Skeletal muscle tissue (tissue), 4 donors: ENCODE results near the gene STK10. TPM values are rescaled to one million over a fixed set of nuclear protein-coding genes. Genes with fewer than 3 reads are reported as not detected.

Source experiments
- H3K27ac ChIP-seq: one replicate; pipeline ENCODE4 v1.7.0; 2013; ENCODE audit warnings: mild to moderate bottlenecking, low read depth, low read length, inconsistent platforms
- H3K27me3 ChIP-seq, 3 donors: one replicate each; pipeline ENCODE4 v1.7.0; 2013; ENCODE audit warnings: low read length in 3 of 3; ENCODE audit not compliant: control insufficient read depth in 3 of 3, insufficient read depth in 3 of 3
- H3K36me3 ChIP-seq, 3 donors: one replicate each; pipeline ENCODE4 v1.7.0; 2013; ENCODE audit warnings: low read length in 3 of 3; ENCODE audit not compliant: control insufficient read depth in 3 of 3, insufficient read depth in 3 of 3
- H3K4me1 ChIP-seq, 3 donors: one replicate each; pipeline ENCODE4 v1.7.0; 2013; ENCODE audit warnings: low read length in 3 of 3, mild to moderate bottlenecking in 3 of 3; ENCODE audit not compliant: control insufficient read depth in 3 of 3, insufficient read depth in 3 of 3
- H3K4me3 ChIP-seq, 3 donors: one replicate each; pipeline ENCODE4 v1.7.0; 2013; ENCODE audit warnings: low read length in 3 of 3
- H3K9ac ChIP-seq, 3 donors: one replicate each; pipeline ENCODE4 v1.7.0; 2013; ENCODE audit warnings: low read length in 3 of 3, mild to moderate bottlenecking in 3 of 3, moderate library complexity in 2 of 3, low read depth in 1 of 3
- H3K9me3 ChIP-seq, 3 donors: one replicate each; pipeline ENCODE4 v1.7.0; 2013; ENCODE audit warnings: low read length in 3 of 3; ENCODE audit not compliant: control insufficient read depth in 3 of 3
- total RNA-seq: library from RNA; depleted of rRNA; stranded (reverse); fragments of >200 nt; gene quantifications from one replicate; pipeline ENCODE4 v1.2.3, GENCODE V29; 2014
- donor health status: Osteomylitis.

The STK10 gene
- total RNA-seq, 1 donor from 2014 or later = 12.0 TPM

GRCh38 chr5:172189693-172190296 lies 1.8 kb upstream of the STK10 start:
- no peak overlapping the region for H3K27ac ChIP-seq
- H3K9ac ChIP-seq = no peak overlapping the region
- H3K4me1 ChIP-seq = peaks cover 8 to 24% (median 13%) of the 10 kb centered on the region in 3 donors
- H3K4me3 ChIP-seq = no peak overlapping the region
- no peaks in the 10 kb centered on the region for H3K9me3 ChIP-seq
- H3K27me3 ChIP-seq = no peaks in the 10 kb centered on the region
- H3K36me3 ChIP-seq = no peaks in the 10 kb centered on the region

DNA sequence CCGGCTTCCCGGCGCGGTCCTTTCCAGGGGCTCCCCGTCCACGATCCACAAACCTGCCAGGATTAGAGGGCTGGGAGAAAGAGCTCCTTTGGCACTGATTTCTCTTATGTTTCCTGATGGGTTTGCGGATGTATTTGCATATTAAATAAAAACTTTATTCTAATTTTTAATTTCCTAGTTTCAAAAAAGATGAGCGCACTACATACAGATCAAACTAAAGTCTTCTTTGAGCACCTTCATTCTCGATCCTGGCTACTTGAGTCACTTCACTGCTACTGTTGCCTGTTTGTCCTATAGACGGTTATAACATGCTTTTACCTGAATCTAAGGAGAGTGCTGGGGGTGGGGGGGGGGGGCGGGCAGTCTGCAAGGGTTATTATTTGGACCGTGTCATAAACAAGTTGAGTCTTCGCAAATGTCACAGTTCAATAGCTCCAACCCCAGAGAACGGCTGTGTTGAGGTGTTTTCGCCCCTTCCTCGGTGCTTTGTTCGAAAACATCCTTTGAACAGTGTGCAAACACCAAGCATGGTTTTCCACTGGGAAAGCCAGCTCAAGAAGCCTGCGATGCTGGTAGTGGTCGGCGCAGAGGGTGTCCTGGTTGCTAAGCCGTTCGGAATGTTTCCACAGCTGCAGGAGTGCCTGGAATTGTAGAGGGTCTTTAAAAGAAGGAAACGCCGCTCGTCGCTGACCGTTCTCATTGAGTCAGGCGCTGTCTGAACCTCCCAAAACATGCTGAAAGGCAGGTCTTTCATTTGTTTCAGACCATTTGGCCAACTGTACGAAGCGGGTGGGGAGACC lies 1.1 kb upstream of the STK10 start:
- Histone ChIP-seq H3K4me1 (peaks cover 8 to 24% (median 16%) of the 10 kb centered on the region in 3 donors), H3K27ac (no peak overlapping the region), H3K36me3 (no peaks in the 10 kb centered on the region), H3K27me3 (no peaks in the 10 kb centered on the region), H3K4me3 (peak overlapping the region; percentile 71 to 94 (median 85)), H3K9me3 (no peaks in the 10 kb centered on the region), H3K9ac (peak overlapping the region in 1 of 3 donors; percentile 76)

- Histone ChIP-seq H3K4me1 (peaks cover 13 to 24% (median 19%) of the 10 kb centered on the region in 3 donors), H3K27ac (peak overlapping the region; percentile 75), H3K4me3 (peak overlapping the region; percentile 78 to 94 (median 85)), H3K27me3 (no peaks in the 10 kb centered on the region), H3K36me3 (no peaks in the 10 kb centered on the region), H3K9ac (peak overlapping the region; percentile 61 to 84 (median 76)), H3K9me3 (no peaks in the 10 kb centered on the region)
Observed at GRCh38 chr5:172187118-172188032, 649 bp downstream of the STK10 start.

GRCh38 chr5:172186114-172186695 lies 1.8 kb downstream of the STK10 start:
- Histone ChIP-seq H3K4me1 (peaks cover 13 to 24% (median 19%) of the 10 kb centered on the region in 3 donors), H3K4me3 (peak overlapping the region in 1 of 3 donors; percentile 94), H3K36me3 (no peaks in the 10 kb centered on the region), H3K27me3 (no peaks in the 10 kb centered on the region), H3K9ac (peak overlapping the region in 1 of 3 donors; percentile 76), H3K9me3 (no peaks in the 10 kb centered on the region), H3K27ac (peak overlapping the region; percentile 36)

- no peaks in the 10 kb centered on the region for H3K27me3 ChIP-seq
- H3K36me3 ChIP-seq = no peaks in the 10 kb centered on the region
- H3K4me3 ChIP-seq = no peak overlapping the region
- H3K4me1 ChIP-seq = peaks cover 13 to 24% (median 19%) of the 10 kb centered on the region in 3 donors
- no peak overlapping the region for H3K9ac ChIP-seq
- no peak overlapping the region for H3K27ac ChIP-seq
- no peaks in the 10 kb centered on the region for H3K9me3 ChIP-seq
Observed at GRCh38 chr5:172185096-172185461, 2.9 kb downstream of the STK10 start.

GRCh38 chr5:172183881-172184280 lies 4.1 kb downstream of the STK10 start:
- Histone ChIP-seq H3K27me3 (no peaks in the 10 kb centered on the region), H3K4me3 (no peak overlapping the region), H3K4me1 (peaks cover 13 to 31% (median 24%) of the 10 kb centered on the region in 3 donors), H3K9ac (no peak overlapping the region), H3K36me3 (no peaks in the 10 kb centered on the region), H3K9me3 (no peaks in the 10 kb centered on the region), H3K27ac (no peak overlapping the region)

DNA sequence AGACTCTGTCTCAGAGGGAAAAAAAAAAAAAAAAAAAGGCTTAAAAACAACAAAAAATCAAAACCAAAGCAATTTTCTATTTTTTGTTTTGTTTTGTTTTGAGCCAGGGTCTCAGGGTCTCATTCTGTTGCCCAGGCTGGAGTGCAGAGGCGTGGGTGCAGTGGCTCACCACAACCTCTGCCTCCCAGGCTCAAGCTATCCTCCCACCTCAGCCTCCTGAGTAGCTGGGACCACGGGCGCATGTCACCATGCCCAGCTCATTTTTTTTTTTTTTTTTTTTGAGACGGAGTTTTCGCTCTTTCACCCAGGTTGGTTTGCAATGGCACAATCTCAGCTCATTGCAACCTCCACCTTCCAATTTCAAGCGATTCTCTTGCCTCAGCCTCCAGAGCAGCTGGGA lies 5.7 kb downstream of the STK10 start:
- no peaks in the 10 kb centered on the region for H3K9me3 ChIP-seq
- H3K4me1 ChIP-seq = peaks cover 16 to 35% (median 25%) of the 10 kb centered on the region in 3 donors
- H3K27me3 ChIP-seq = no peaks in the 10 kb centered on the region

GRCh38 chr5:172180936-172181335 lies 7.1 kb downstream of the STK10 start:
- Histone ChIP-seq H3K9ac (no peak overlapping the region), H3K9me3 (no peaks in the 10 kb centered on the region), H3K36me3 (no peaks in the 10 kb centered on the region), H3K4me1 (peaks cover 10 to 31% (median 15%) of the 10 kb centered on the region in 3 donors), H3K27me3 (no peaks in the 10 kb centered on the region), H3K27ac (no peak overlapping the region), H3K4me3 (no peak overlapping the region)

More for the DNA sequence above, 5.7 kb downstream of the STK10 start:
- no peak overlapping the region for H3K9ac ChIP-seq
- H3K27ac ChIP-seq = no peak overlapping the region
- H3K36me3 ChIP-seq = no peaks in the 10 kb centered on the region
- H3K4me3 ChIP-seq = no peak overlapping the region
